ENCODE results near the gene LAMP1. TPM values are rescaled to one million over a fixed set of nuclear protein-coding genes. Genes with fewer than 3 reads are reported as not detected.

Gene LAMP1
- total RNA-seq, 1 donor from 2014 or later: 110 TPM

DNA sequence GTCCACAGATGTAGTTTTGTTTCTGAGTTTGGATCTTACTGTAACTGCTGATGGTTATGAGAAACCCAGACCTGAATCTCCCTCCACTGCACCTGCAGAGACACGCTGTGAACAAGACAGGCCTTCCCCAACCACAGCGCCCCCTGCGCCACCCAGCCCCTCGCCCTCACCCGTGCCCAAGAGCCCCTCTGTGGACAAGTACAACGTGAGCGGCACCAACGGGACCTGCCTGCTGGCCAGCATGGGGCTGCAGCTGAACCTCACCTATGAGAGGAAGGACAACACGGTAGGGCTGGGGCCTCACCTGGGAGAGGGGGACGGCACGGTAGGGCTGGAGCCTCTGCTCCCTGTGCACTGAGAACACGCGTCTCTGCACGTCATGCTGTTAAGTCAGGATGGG lies 22.3 kb downstream of the LAMP1 start:
- no peak overlapping the region for H3K27ac Mint-ChIP-seq (ENCODE audit: unreplicated experiment)

DNA sequence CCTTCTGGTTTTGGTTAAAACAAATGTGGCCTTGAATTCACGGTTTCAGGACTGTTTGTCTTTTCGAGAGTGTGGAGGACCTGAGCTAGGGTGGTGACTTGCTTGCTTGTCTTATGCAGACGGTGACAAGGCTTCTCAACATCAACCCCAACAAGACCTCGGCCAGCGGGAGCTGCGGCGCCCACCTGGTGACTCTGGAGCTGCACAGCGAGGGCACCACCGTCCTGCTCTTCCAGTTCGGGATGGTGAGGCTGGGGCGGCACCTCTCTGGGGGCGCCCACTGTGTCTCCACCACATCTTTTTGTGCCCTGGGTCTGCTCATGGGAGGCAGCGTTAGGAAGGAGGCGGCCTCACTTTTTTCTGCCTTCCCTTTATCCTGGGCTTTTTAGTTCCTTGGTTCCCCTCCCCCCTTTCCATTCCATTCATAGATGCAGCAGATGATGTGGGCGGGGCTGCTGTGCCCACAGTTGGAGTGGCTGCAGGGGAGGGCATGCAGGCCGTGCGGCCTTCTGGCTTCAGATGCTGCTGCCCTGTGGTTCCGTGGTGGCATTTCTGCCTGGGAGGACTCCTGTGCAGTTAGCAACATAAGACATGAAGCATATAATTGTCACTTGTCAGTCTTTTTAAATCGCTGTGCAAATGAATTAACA lies 23.3 kb downstream of the LAMP1 start:
- Mint-ChIP-seq H3K36me3 (ENCODE audit: low read depth) (peaks cover 7% of the 10 kb centered on the region), H3K4me3 (no peak overlapping the region), H3K27me3 (ENCODE audit: low read depth) (no peaks in the 10 kb centered on the region), H3K4me1 (no peaks in the 10 kb centered on the region), H3K9me3 (no peaks in the 10 kb centered on the region), H3K27ac (ENCODE audit: unreplicated experiment) (no peak overlapping the region)
- no peak for DNase-seq (ENCODE audit: low read depth, low spot score)
- no peak for TF ChIP-seq CTCF (conservative IDR thresholded peaks at IDR 0.05)

More for the DNA sequence above, 22.3 kb downstream of the LAMP1 start:
- no peaks in the 10 kb centered on the region for H3K9me3 Mint-ChIP-seq
- H3K36me3 Mint-ChIP-seq (ENCODE audit: low read depth): peaks cover 7% of the 10 kb centered on the region
- no peak for DNase-seq (ENCODE audit: low read depth, low spot score)
- TF ChIP-seq CTCF (conservative IDR thresholded peaks at IDR 0.05): no peak
- H3K4me1 Mint-ChIP-seq: no peaks in the 10 kb centered on the region
- H3K4me3 Mint-ChIP-seq: no peak overlapping the region
- H3K27me3 Mint-ChIP-seq (ENCODE audit: low read depth): no peaks in the 10 kb centered on the region

GRCh38 chr13:113321546-113321945 lies 24.5 kb downstream of the LAMP1 start:
- Mint-ChIP-seq H3K9me3 (no peaks in the 10 kb centered on the region), H3K36me3 (ENCODE audit: low read depth) (peaks cover 7% of the 10 kb centered on the region), H3K27ac (ENCODE audit: unreplicated experiment) (no peak overlapping the region), H3K4me3 (no peak overlapping the region), H3K27me3 (ENCODE audit: low read depth) (no peaks in the 10 kb centered on the region), H3K4me1 (no peaks in the 10 kb centered on the region)
- TF ChIP-seq CTCF (conservative IDR thresholded peaks at IDR 0.05): no peak
- DNase-seq (ENCODE audit: low read depth, low spot score): no peak

DNA sequence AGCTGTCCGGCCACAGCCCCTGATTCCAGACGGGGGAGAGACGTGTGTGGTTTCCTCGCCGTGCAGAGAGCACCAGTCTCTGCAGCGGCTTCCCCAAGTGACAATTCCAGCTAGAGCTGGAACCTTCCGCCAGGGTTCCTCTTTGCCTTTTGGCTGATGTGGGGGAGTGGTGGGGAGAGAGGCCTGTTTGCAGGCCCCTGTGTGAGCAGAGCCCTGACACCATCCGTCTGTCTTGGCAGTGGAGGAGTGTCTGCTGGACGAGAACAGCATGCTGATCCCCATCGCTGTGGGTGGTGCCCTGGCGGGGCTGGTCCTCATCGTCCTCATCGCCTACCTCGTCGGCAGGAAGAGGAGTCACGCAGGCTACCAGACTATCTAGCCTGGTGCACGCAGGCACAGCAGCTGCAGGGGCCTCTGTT lies 25.0 kb downstream of the LAMP1 start:
- no peaks in the 10 kb centered on the region for H3K4me1 Mint-ChIP-seq
- no peak overlapping the region for H3K4me3 Mint-ChIP-seq
- H3K27ac Mint-ChIP-seq (ENCODE audit: unreplicated experiment): no peak overlapping the region
- TF ChIP-seq CTCF (conservative IDR thresholded peaks at IDR 0.05): no peak
- no peak for DNase-seq (ENCODE audit: low read depth, low spot score)
- no peaks in the 10 kb centered on the region for H3K27me3 Mint-ChIP-seq (ENCODE audit: low read depth)
- peaks cover 7% of the 10 kb centered on the region for H3K36me3 Mint-ChIP-seq (ENCODE audit: low read depth)
- H3K9me3 Mint-ChIP-seq: no peaks in the 10 kb centered on the region

GRCh38 chr13:113322890-113323651 lies 26.0 kb downstream of the LAMP1 start:
- H3K36me3 Mint-ChIP-seq (ENCODE audit: low read depth): peaks cover 7% of the 10 kb centered on the region
- no peaks in the 10 kb centered on the region for H3K4me1 Mint-ChIP-seq
- H3K9me3 Mint-ChIP-seq: no peaks in the 10 kb centered on the region
- no peak for DNase-seq (ENCODE audit: low read depth, low spot score)
- no peak overlapping the region for H3K27ac Mint-ChIP-seq (ENCODE audit: unreplicated experiment)
- no peaks in the 10 kb centered on the region for H3K27me3 Mint-ChIP-seq (ENCODE audit: low read depth)
- H3K4me3 Mint-ChIP-seq: no peak overlapping the region
- no peak for TF ChIP-seq CTCF (conservative IDR thresholded peaks at IDR 0.05)
